K562 (cell line): ENCODE measurements around the gene CLTB. TPM values are rescaled to one million over a fixed set of nuclear protein-coding genes. Genes with fewer than 3 reads are reported as not detected.

Experiments
- AFF4 ChIP-seq: sonication (generic); formaldehyde crosslinking; IDR thresholded peaks from 2 replicates; pipeline ENCODE4 v1.8.0; 2023; ENCODE audit warnings: mild to moderate bottlenecking, missing genetic modification reagents
- CGGBP1 ChIP-seq: fragments of 250-450 bp; sonication (Bioruptor Pico); IDR thresholded peaks from 2 replicates; pipeline ENCODE4 v1.9.0; 2021; ENCODE audit warnings: mild to moderate bottlenecking
- DPF2 ChIP-seq: fragments of 450-650 bp; IDR thresholded peaks from 2 replicates; pipeline ENCODE4 v1.6.1; 2016
- E2F1 ChIP-seq: sonication (generic); formaldehyde crosslinking; IDR thresholded peaks from 2 replicates; pipeline ENCODE4 v1.8.1; 2023; ENCODE audit warnings: mild to moderate bottlenecking, missing genetic modification reagents, moderate library complexity
- EP400 ChIP-seq: fragments of 450-650 bp; IDR thresholded peaks from 2 replicates; pipeline ENCODE4 v1.6.1; 2017; ENCODE audit warnings: antibody characterized with exemption, mild to moderate bottlenecking, moderate library complexity
- EZH2 ChIP-seq: IDR thresholded peaks from 2 replicates; pipeline ENCODE4 v1.6.1; 2012; ENCODE audit warnings: low read depth, mild to moderate bottlenecking, inconsistent platforms, low read length, borderline replicate concordance
- KLF10 ChIP-seq: fragments of 250-450 bp; sonication (Bioruptor Pico); IDR thresholded peaks from 2 replicates; pipeline ENCODE4 v1.6.1; 2021; ENCODE audit warnings: matching md5 sums
- PTTG1 ChIP-seq: fragments of 450-650 bp; IDR thresholded peaks from 2 replicates; pipeline ENCODE4 v1.6.1; 2016; ENCODE audit warnings: low read depth, mild to moderate bottlenecking, missing genetic modification characterization, missing compliant biosample characterization
- SRSF7 ChIP-seq: fragments of 200-400 bp; formaldehyde crosslinking; optimal IDR thresholded peaks from 2 replicates; pipeline ENCODE3; 2017; ENCODE audit warnings: mild to moderate bottlenecking, low read depth, low read length
- TRIM24 ChIP-seq, 2 experiments: fragments of 450-650 bp; IDR thresholded peaks; 2 replicates each; pipeline ENCODE4 v1.6.1; 2016
- ZBTB33 ChIP-seq: sonication (generic); formaldehyde crosslinking; IDR thresholded peaks from 2 replicates; pipeline ENCODE4 v1.8.1; 2023; ENCODE audit warnings: mild to moderate bottlenecking, missing genetic modification reagents
- ZNF134 ChIP-seq: fragments of 250-450 bp; sonication (Bioruptor Pico); conservative IDR thresholded peaks from 2 replicates; pipeline ENCODE4 v1.4.0; 2020
- ZNF609 ChIP-seq: sonication (generic); formaldehyde crosslinking; IDR thresholded peaks from 2 replicates; pipeline ENCODE4 v1.8.1; 2023; ENCODE audit warnings: missing genetic modification reagents, mild to moderate bottlenecking, borderline replicate concordance
- polyA plus RNA-seq, 8 experiments: library from polyadenylated mRNA; depleted of rRNA in 4 of 8; stranded (reverse) in 5 of 8; unstranded in 3 of 8; fragments of >200 nt; fragmentation: Nextera tagmentation in 2 of 8; fragmentation: Illumina TruSeq in 1 of 8; extraction: Ambion mirVana in 2 of 8; extraction: Trizol in 1 of 8; gene quantifications; 2 replicates each; pipeline versions ENCODE4 v1.2.1 to v1.2.3, GENCODE V29; 2011 to 2014; ENCODE audit warnings: inconsistent platforms in 1 of 8, missing spikeins in 1 of 8
- total RNA-seq, 7 experiments: library from RNA; depleted of rRNA in 6 of 7; stranded (reverse); fragments of >200 nt in 6 of 7; fragmentation: Illumina TruSeq in 2 of 7; extraction: Trizol in 2 of 7; gene quantifications; 2 replicates each; pipeline versions ENCODE4 v1.2.1 to v1.2.3, GENCODE V29; 2011 to 2021; ENCODE audit warnings: low replicate concordance in 1 of 7

The CLTB gene
- total and polyA plus RNA-seq, 9 of the 15 experiments (the other 6 are each of a cell fraction or from before 2014, with no cell fraction given), result 1.8 to 117 (median 39.0) TPM

GRCh38 chr5:176447978-176448608 is 31.8 kb upstream of the CLTB start, which contains the start of gene FAF2 (continued):
- TF ChIP-seq EZH2 (no peak), KLF10 (CRISPR knock-in tag) (no peak), ZNF609 (peak; percentile 33; the same call in 1 of the 2 replicates), TRIM24 (IDR thresholded peaks at IDR 0.05) (no peak), E2F1 (no peak), DPF2 (no peak), AFF4 (CRISPR knock-in tag) (0 out of 2 replicates have a peak, but pooled peaks have one; percentile 23), SRSF7 (no peak), CGGBP1 (no peak), ZBTB33 (CRISPR knock-in tag) (no peak), PTTG1 (tag) (no peak), EP400 (peak; percentile 87; the same call in 1 of the 2 replicates), ZNF134 (CRISPR knock-in tag) (no peak)
